NCI-H2196 (cell line): Measurements from ENCODE around the gene CHST11.

ENCODE experiments used
- DNase-seq: peaks from one replicate; lab custom pipeline; 2025; ENCODE audit not compliant: unreplicated experiment; lab: John Stamatoyannopoulos, UW

Gene CHST11

DNA sequence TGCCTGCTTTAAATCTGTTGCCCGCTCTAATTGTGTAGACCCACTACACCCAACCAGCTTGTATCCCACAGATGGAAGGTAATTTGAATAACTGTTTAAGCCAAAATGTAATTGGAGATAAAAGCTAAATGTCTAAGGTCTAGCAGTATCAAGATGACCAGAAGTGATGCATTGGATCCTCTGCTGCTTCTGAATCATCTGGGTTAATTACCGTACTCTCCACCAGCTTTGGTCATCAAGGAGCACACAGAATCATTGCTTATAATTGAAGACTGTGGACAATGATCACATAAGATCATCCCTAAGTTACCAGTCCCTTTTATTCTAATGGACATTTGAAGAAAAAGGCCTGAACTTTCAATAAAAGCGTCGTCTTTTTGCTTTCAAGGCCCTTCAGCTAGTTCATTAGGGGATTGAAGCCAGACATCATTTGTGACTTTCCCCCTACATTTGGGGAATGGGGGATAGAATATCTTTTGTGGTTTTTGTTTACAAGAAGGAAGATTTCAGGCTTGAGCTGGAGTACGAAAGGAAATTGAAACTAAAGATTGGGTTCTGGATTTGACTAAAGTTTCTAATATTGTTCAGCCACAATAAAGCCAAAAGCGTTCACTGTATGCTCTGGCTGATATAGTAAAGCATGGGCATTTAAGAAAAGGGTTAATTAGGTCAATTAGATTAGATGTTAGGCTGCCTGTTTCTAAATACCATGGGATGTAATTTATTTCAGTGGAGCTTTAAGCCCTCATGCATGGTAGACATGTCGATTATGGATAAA, 123.2 kb downstream of the CHST11 start:
- no peak for DNase-seq

DNA sequence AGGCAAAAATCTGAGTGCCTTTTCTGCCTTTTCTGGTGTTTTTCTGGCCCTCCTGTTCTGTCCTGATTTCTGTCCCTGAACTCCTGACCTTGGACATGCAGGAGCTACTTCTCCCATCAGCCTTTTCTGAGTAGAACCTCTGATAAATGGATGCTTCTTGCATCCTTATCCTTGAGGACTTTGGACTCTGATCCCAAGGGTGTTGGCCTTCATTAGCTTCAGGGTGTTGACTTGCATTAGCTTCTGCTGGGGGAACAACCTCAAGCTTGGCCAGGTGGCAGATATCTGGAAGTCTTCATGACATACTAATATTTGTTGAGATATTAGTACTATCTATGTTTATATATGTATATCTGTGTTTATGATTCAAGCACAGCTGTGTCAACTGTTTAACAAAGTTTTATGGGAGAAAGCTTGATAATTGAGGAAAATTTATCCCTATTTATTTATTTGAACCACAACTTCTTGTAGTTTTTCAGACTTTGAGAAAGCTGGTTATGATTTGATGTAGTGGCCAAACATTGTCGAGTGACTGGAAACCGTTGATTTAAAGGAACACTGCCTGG, 124.3 kb downstream of the CHST11 start:
- DNase-seq: no peak

DNA sequence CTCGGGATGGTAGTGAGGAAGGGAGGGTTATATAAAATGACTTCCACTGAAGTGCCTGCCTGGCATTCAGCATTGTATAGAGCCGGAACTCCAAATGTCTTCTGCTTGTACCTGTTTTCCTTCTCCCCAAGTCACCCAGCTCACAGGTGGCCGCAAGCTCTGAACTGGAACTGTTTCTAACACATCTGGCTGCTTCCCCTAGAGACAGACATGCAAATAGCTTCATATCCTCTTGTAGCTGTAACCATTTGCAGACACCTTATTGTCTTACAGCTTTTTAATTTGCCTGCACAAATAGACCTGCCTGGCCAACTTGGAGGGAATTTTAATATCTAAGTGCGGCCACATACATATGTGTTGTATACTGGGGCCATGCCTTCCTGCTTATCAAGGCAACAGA, 126.0 kb downstream of the CHST11 start:
- no peak for DNase-seq

DNA sequence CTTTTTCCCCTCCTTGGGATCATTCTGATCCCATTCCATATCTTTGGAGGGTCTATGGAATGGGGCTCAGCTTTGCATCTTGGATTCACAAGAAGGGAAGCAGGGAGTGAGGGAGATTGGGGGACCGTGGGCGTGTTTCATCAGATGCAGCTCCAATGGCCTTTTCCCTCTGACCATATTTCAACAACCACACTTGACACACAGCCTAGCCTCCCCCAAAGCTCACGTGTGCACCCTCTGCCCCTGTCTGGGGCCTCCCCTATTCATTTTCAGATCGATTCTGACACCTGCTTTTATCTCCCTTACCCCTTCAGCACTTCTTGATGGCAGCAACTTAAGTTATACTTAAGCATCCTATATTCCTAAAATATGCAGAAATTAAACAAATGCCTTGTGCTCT, 126.6 kb downstream of the CHST11 start:
- DNase-seq: no peak

DNA sequence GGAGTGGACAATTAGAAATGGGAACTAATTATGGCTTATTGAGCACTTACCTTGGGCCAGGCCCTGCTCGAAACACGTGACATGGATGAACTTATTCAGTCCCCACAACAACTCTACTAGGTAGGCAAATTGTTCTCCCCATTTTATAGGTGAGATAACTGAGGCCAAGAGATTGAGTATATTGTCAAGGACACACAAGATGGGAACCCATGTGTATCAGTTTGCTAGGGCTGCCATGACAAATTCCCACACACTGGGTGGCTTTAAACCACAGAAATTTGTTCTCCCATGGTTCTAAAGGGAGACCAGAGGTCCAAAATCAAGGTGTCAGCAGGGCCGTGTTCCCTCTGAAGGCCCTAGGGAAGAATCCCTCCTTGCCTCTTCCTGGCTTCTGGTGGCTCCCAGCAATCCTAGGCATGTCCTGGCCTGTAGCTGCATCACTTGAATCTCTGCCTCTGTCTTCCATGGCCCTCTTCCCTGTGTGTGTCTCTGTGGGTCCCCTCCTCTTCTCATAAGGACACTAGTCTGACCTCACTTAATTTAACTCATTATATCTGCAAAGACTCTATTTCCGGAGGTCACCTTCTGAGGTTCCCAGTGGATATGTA, 128.8 kb downstream of the CHST11 start:
- DNase-seq: no peak

DNA sequence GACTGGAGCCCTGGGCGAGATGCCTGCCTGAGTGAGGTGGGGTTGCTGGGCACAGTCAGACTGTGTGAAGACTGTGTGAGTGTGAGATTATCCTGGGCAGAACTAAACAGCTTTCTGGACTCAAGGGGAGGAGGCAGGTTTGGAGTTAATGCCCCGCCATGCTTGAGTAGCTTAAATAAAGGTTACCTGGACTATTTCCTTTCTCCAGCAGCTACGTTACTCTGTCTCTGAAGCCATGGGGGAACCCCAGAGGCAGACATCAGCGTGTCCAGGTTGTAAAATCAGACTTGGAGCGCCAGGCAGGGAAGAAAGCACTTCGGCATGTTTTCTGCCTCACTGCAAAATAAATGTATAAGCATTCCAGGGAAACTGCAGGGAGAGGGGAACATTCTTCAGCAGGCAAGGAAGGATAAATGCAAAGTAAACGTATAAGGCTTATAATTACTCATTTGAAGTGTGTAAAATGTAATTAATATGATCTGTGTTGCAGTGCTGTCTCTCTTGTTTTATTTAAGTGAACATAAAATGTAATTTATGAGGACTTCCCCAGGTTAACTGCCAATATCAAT, 129.7 kb downstream of the CHST11 start:
- no peak for DNase-seq

DNA sequence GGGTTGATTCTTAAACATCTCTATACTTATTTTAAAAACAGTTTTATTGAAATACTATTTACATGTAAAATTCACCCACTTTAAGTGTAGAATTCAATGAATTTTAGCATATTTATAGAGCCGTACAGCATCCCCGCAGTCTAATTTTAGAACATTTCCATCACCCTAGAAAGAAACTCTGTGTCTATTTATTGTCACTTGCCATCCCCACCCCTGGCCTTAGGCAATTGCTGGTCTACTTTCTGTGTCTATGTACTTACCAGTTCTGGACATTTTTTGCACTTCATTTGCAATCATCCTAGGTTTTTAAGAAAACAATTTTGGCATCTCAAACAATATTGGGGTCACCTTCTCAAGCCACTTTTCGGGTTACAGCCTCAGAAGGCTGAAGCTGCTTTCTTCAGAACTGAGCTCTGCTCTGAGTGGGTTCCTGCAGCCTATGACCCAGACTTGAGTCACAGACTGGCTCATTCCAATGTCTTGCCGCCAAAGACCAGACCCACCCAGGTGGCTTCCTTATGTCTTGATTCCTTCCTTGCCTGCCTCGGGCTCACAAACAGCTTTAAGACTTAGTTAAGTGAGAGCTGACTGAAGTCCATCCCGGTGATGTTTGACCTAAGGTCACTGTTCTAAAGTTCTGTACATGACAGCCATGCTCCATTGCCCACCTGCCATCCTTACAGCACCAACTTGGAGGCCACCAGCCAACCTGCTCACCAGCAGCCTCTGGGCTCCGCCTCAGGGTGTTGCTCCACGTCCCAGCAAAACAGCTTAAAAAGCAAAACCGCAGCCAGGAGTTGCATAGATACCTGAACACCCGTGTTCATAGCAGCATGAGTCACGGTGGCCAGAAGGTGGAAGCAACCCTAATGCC, 131.5 kb downstream of the CHST11 start:
- DNase-seq: no peak

DNA sequence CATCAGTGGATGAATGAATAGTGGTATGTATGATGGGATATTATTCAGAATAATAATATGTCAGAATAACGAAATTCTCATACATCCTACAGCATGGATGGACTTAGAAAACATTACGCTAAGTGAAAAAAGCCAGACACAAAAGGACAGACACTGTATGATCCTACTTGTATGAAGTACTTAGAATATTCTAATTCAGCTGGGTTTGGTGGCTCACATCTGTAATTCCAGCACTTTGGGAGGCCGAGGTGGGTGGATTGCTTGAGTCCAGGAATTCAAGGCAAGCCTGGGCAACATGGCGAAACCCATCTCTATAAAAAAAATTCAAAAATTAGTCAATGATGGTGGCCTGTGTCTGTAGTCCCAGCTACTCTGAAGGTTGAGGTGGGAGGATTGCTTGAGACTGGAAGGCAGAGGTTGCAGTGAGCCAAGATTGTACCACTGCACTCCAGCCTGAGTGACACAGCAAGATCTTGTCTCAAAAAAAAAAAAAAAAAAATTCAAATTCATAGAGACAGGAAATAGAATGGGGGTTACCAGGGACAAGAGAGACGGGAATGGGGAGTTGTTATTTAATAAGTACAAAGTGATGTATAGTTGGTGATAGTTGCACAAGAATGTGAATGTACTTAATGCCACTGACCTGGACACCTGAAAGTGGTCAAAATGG, 132.3 kb downstream of the CHST11 start:
- DNase-seq: no peak

DNA sequence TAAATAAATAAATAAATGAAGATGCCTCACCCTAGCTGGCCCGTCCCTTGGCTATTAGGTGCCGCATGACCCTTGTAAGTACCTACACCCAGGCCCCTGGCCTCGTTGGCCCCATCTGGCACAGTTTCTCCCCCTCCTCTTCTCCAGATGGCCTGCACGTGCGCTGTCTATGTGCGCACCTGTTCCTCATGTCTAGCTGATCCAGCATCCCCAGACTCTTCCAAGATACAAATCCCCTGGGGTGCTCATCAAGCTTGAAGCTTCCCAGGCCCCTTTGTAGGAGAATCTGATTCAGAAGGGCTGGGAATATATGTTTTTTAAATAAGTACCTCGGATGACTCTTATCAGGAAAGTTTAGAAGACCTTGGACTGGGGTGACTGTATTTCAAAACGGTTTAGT, 133.3 kb downstream of the CHST11 start:
- DNase-seq: no peak

DNA sequence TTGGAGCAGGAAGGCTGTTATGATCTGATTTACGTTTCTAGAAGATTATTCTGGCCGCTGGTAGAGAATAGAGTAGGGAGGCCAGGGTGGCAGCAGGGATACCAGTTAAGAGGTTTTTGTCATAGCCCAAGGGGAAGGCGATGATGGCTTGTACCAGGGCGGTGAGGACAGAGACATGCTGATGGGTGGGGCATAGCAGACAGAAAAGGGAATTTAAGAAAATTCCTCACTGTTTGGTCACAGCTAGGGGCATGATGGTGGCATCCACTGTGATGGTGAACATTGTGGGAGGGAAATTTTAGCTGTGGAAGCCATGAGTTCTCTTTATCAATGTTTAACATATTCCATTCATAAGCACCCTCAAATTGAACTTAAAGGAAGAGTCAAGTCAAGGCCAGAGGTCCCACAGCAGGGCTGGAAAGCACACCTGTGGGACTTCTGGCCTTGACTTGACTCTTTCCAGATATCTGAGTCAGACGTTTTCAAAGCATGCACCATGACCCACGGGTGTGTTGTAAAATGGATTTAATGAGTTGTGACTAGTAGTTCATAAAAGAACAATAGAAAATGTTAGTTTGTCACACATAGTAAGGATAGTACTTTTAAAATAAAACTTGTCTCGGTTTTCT, 134.6 kb downstream of the CHST11 start:
- no peak for DNase-seq

DNA sequence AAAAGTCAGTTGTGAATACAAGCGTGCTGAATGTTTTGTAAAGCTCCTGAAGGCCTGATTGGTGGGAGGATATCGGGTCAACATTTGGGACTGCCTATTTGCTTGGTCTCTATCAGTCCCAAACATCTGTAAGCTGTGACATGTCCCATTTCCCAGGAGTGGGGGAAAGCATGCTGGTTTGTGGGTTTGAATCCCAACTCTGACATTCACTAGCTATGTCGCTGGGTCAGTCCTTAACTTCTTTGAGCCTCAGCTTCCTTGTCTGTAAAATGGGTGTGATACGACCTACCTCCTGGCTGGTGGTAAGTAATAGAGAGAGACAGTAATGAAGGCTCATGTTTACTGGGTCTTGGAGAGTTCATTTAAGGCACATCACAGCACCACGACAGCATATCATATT, 136.7 kb downstream of the CHST11 start:
- DNase-seq: no peak

DNA sequence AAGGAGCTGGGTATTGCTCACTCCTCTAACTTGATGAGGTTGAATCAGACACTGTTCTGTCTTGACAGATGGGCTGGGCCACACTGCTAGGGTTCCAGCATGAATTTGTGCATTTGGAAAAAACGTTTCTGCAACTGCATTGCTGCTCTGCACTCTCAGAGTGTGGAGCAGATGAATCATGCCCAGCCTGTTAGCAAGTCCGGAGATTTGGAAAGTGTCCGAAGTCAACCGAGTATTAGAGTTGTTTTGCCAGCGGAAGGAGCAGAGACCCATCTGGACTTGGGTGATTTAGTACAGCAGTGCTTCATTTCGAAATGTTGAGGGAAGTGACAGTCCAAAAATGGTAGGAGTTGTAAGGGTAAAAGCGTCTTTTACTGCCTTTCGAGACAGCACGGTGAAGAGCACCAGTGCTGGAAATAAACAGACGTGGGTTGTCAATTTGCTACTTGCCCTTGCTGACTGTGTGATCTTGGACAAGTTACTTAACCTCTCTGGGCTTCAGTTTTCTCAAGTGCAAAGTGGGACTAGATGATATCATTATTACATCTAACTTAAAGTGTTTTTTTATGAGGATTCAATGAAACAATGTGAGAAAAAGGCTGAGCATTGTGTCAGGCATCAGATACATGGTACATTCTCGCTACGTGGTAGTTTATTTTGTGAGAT, 139.5 kb downstream of the CHST11 start:
- DNase-seq: no peak

DNA sequence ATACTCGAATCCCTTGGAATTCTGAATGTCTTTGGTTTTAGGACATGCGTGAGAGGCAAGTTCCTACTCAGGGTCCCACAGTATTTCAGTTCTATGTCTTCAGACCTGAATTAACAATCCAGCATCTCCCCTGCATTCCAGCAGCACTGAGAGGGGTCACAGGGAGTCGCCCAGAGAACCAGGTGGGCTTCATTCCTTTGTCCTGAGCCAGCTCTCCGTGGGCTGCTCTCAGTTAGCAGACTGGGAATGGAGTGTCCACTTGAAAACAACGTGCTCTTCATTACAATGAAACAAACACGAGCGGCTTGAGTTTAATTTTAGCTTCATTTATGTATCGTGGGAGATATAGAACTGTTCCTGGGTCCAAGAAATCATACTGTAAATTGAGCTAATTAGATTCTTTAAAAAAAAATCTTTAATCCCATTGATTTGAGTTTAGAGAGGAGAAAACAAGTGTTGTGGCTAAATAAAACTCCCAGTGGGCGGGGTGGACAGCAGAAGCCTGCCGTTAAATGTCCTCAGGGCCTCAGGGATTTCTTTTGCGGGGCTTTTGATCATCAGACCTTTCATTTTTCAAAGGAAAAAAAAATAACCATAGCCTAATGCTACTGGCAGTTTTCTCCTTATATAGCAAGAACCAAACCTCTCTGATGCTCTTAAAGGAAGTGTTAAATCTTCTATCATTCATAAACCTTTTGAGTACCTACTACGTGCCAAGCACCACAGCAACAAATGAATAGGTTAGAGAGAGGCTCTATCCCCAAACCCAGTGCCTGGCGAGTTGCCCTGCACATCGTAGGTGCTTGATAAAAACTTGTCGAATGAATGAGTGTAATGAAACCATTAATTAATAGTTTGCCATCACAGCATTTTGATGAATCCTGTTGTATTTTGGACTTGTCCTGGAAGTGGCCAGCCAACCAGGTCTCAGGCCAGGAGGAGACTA, 140.4 kb downstream of the CHST11 start:
- DNase-seq: no peak

DNA sequence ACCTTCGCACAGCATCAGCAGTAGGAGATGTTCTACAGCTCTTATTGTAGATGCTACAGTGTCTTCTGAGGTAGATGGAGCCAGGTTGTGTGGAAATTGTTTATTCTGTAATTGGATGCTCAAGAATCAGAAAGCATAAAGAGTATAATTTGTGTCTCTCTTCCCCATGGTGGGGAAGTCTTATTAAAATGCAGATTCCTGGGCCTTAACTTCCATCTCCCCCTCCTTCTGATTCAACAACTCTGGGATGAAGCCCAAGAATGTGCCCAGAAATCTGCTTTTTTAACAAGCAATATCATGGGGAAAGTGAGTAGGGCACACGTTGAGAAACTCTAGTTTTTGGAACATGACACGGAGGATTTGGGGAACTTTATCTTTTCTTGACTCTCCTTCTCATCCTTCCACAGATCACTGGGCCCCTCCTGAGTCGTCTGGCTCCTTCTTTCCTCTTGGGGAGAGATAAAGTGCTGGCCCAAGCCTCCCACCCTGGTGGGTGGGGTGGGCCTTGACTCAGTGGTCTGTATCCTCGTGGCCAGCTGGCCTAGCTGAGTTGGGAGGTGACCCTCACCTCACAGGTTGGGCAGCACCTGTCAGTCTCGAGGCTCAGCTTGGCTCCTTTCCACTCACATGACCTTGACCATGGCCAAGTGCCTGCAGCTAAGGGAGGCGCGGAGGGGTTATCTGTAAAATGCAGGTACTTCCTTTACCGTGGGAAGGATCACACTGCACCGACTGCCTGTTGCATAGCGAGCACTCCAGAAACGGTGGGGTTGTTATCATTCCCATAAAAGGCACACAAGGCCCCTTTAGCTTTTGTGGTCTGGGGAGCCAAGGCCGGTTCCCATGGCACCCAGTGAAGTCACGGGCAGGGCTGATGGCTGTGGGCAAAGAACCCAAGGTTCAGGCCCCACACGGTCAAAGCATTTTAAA, 141.9 kb downstream of the CHST11 start:
- no peak for DNase-seq

DNA sequence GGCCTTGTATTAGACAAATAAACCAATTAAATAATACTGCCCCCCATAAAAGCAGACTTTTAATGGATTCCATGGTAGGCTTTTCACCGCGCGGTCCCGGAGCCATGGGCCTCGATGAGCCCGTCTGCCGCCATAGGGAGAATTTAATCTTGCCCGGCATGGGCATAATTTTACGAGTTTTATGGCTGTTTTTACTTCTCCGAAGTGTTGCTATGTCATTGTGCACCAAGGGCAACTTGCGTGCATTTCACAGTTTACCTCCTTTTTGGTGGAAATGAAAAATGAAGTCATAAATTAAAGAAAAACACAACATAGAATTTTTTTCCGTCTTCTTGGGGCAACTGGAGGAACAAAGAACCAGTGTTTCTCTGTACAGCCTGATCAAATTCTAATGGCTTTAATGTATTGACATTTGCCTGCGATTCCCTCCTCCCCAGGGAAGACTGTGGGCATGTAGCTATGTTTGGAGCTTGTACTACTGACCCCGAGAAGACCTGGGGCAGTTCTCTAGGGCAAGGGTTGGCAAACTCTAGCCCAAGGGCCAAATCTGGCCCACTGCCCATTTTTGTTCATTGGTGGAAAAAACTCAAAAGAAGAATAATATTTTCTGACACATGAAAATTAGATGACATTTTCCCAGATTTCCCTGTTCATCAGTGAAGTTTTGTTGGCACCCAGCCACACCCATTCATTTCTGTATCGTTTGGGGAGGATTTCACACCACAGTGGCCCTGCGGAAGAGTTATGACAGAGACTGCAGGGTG, 142.7 kb downstream of the CHST11 start:
- DNase-seq: no peak

DNA sequence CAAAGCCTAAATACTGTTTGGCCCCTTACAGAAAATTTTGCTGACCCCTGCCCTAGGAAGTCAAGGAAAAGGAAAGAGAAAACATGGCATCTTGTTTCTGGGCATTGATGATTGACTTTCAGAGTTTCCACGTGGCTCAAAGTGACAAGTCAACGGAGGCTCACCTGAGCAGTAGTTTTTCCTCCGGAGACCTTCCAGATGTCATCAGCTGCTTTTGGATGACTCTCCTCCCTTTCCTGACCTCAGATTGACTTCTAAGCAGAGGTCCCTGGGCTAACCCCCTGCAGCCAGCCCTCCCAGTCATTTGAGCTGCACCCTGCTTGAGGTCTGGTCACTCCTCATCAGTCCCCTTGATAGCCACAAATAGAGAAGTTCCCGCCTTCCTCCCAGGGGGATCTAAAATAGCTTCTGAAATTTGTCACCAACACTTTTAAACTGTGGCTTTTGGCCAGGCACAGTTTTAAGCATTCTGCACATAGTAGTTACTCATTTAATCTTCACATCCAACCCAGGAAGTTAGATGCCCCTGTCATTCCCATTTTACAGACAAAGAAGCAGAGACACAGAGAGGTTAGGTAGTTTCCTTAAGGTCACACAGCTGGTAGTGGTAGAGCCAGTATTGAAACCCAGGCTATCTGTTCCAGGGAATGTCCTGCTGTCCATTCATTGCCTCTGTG, 143.4 kb downstream of the CHST11 start:
- DNase-seq: no peak
